Pulmonary artery endothelial cell (primary cell): Measurements from ENCODE around the gene IPO4. TPM values are rescaled to one million over a fixed set of nuclear protein-coding genes. Genes with fewer than 3 reads are reported as not detected.

Experiments used
- DNase-seq: peaks from one replicate; pipeline ENCODE4 v3.0.0-alpha.2; 2011; ENCODE audit warnings: low read depth, low spot score
- total RNA-seq: library from RNA; depleted of rRNA; stranded (reverse); fragments of >200 nt; gene quantifications from 2 replicates; pipeline ENCODE4 v1.2.3, GENCODE V29; 2014

IPO4 gene
- total RNA-seq, 1 donor from 2014 or later, result 58.4 TPM

- DNase-seq, result no peak
Measured at GRCh38 chr14:24132061-24132685, 56.4 kb downstream of the IPO4 start.

GRCh38 chr14:24131549-24131966 is 57.1 kb downstream of the IPO4 start:
- DNase-seq, result no peak

- no peak for DNase-seq
Measured at GRCh38 chr14:24130717-24131548, 57.7 kb downstream of the IPO4 start.

- no peak for DNase-seq
Measured at GRCh38 chr14:24130380-24130716, 58.3 kb downstream of the IPO4 start, which contains the start of gene FITM1. TSS of gene FITM1 (plus strand) at chr14:24130659. CDS start at chr14:24131564, 905 bp downstream.

Other genes with a start within 250 kb of the IPO4 start
- gene DHRS4, start 235.0 kb downstream of the IPO4 start, total RNA-seq, result 58.9 and 60.4 TPM in 2 replicates
- gene DHRS4L2, start 199.9 kb downstream of the IPO4 start, total RNA-seq, result 15.8 and 18.3 TPM in 2 replicates
- gene CARMIL3, start 136.8 kb downstream of the IPO4 start, total RNA-seq, result under 0.01 and 0.04 TPM in 2 replicates
- not detected in 2 replicates for gene CPNE6, start 117.3 kb downstream of the IPO4 start, total RNA-seq
- 9.8 and 18.5 TPM in 2 replicates for gene PCK2, start 94.5 kb downstream of the IPO4 start, total RNA-seq
- 50.1 and 61.2 TPM in 2 replicates for gene DCAF11, start 74.0 kb downstream of the IPO4 start, total RNA-seq
- 0.33 and 0.56 TPM in 2 replicates for gene NRL, start 73.9 kb downstream of the IPO4 start, total RNA-seq
- 0.13 TPM in 1 of 2 replicates, not detected in the other for gene FITM1, start 58.2 kb downstream of the IPO4 start, total RNA-seq
- 121 and 126 TPM in 2 replicates for gene PSME1, start 52.6 kb downstream of the IPO4 start, total RNA-seq
- 22.7 and 27.6 TPM in 2 replicates for gene EMC9, start 47.2 kb downstream of the IPO4 start, total RNA-seq
- gene PSME2, start 42.2 kb downstream of the IPO4 start, total RNA-seq, result 155 and 175 TPM in 2 replicates
- gene RNF31, start 41.3 kb downstream of the IPO4 start, total RNA-seq, result 34.1 and 36.2 TPM in 2 replicates
- 42.1 and 48.9 TPM in 2 replicates for gene IRF9, start 27.6 kb downstream of the IPO4 start, total RNA-seq
- 1.6 and 4.1 TPM in 2 replicates for gene REC8, start 16.7 kb downstream of the IPO4 start, total RNA-seq
- gene TM9SF1, start 6.6 kb upstream of the IPO4 start, total RNA-seq, result 48.9 and 67.2 TPM in 2 replicates
- 0.20 TPM in 1 of 2 replicates, not detected in the other for gene TSSK4, start 16.9 kb upstream of the IPO4 start, total RNA-seq
- gene CHMP4A, start 24.7 kb upstream of the IPO4 start, total RNA-seq, result 27.7 and 36.5 TPM in 2 replicates
- 6.9 and 13.1 TPM in 2 replicates for gene MDP1, start 27.2 kb upstream of the IPO4 start, total RNA-seq
- 219 and 229 TPM in 2 replicates for gene NEDD8, start 43.6 kb upstream of the IPO4 start, total RNA-seq
- gene GMPR2, start 44.1 kb upstream of the IPO4 start, total RNA-seq, result 97.8 and 115 TPM in 2 replicates
- gene TINF2, start 53.8 kb upstream of the IPO4 start, total RNA-seq, result 49.1 and 55.5 TPM in 2 replicates
- gene TGM1, start 74.4 kb upstream of the IPO4 start, total RNA-seq, result 0.40 and 0.74 TPM in 2 replicates
- gene RABGGTA, start 82.8 kb upstream of the IPO4 start, total RNA-seq, result 21.0 and 21.6 TPM in 2 replicates
- 6.4 and 12.7 TPM in 2 replicates for gene DHRS1, start 111.0 kb upstream of the IPO4 start, total RNA-seq
- gene NOP9, start 111.0 kb upstream of the IPO4 start, total RNA-seq, result 31.3 and 41.3 TPM in 2 replicates
- gene CIDEB, start 119.2 kb upstream of the IPO4 start, total RNA-seq, result 1.1 and 2.8 TPM in 2 replicates
- 3.6 and 4.2 TPM in 2 replicates for gene LTB4R2, start 121.3 kb upstream of the IPO4 start, total RNA-seq
- gene LTB4R, start 122.7 kb upstream of the IPO4 start, total RNA-seq, result 1.9 and 2.6 TPM in 2 replicates
- gene ADCY4, start 146.3 kb upstream of the IPO4 start, total RNA-seq, result 36.3 and 41.8 TPM in 2 replicates
- gene RIPK3, start 151.2 kb upstream of the IPO4 start, total RNA-seq, result 3.7 and 3.9 TPM in 2 replicates
- 16.1 and 19.1 TPM in 2 replicates for gene NFATC4, start 179.4 kb upstream of the IPO4 start, total RNA-seq
- gene NYNRIN, start 210.2 kb upstream of the IPO4 start, total RNA-seq, result 9.8 and 10.5 TPM in 2 replicates
- gene CBLN3, start 240.9 kb upstream of the IPO4 start, total RNA-seq, result 0.86 and 1.8 TPM in 2 replicates
- 53.9 and 72.1 TPM in 2 replicates for gene KHNYN, start 241.1 kb upstream of the IPO4 start, total RNA-seq